ENCODE results near the gene CT45A9. TPM values are rescaled to one million over a fixed set of nuclear protein-coding genes. Genes with fewer than 3 reads are reported as not detected.

Gene CT45A9, protein sequence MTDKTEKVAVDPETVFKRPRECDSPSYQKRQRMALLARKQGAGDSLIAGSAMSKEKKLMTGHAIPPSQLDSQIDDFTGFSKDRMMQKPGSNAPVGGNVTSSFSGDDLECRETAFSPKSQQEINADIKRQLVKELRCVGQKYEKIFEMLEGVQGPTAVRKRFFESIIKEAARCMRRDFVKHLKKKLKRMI
- total RNA-seq: not detected in 2 replicates

DNA sequence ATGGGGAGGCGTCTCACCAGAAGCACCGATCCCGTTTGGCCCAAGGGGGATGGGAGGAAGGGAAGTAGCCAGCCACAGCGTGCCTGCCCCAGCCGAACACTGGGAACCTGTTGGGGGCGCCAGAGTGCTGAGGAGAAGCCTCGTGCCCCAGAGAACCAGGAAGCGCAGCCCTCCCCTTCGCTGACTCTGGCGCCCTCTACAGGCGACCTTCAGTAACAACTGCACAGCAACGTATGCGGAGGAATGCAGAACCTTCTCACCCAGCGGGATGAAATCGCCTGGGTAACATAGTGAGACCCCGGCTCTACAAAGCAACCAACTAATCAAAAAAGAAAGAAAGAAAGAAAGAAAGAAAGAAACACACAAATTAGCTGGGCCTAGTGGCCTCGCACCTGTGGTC, at the start of gene CT45A9:
Gene CT45A9, minus strand, starts transcription at position 101 of the 400 bp plus-strand sequence. CDS start 3,751 bp downstream, outside the sequence.

DNA sequence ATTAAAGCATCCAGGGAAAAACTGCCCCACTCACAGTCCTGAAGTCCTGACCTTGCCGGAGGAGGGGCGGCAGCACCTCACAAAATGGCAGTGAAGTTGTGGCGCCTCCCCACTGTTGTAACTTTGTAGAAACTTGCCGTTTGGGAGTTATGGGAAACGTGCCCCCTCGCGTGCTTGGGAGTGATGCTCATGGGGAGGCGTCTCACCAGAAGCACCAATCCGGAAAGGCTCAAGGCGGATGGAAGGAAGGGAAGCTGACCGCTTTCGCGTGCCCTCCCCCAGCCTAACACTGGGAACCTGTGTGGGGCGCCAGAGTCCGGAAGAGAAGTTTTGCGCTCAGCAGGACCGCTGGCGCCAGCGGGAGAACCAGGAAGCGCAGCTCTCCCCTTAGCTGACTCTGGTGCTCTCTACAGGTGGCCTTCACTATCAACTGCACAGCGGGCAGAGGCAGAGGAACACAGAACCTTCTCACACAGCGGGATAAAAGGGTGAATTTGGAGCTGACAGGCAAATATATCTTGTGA, 21.7 kb upstream of the CT45A9 start, which contains the start of the genes CT45A10 and SAGE1:
Gene CT45A10, minus strand, starts transcription at position 151 of the 524 bp plus-strand sequence. CDS start 8,100 bp downstream, outside the sequence.
Gene SAGE1, plus strand, starts transcription at position 423 of the 524 bp plus-strand sequence. CDS start 2,527 bp downstream, outside the sequence.

DNA sequence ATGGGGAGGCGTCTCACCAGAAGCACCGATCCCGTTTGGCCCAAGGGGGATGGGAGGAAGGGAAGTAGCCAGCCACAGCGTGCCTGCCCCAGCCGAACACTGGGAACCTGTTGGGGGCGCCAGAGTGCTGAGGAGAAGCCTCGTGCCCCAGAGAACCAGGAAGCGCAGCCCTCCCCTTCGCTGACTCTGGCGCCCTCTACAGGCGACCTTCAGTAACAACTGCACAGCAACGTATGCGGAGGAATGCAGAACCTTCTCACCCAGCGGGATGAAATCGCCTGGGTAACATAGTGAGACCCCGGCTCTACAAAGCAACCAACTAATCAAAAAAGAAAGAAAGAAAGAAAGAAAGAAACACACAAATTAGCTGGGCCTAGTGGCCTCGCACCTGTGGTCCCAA, 17.2 kb downstream of the CT45A9 start, which contains the start of gene CT45A8:
Gene CT45A8, minus strand, starts transcription at position 101 of the 400 bp plus-strand sequence. CDS start 3,755 bp downstream, outside the sequence.

DNA sequence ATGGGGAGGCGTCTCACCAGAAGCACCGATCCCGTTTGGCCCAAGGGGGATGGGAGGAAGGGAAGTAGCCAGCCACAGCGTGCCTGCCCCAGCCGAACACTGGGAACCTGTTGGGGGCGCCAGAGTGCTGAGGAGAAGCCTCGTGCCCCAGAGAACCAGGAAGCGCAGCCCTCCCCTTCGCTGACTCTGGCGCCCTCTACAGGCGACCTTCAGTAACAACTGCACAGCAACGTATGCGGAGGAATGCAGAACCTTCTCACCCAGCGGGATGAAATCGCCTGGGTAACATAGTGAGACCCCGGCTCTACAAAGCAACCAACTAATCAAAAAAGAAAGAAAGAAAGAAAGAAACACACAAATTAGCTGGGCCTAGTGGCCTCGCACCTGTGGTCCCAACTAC, 34.4 kb downstream of the CT45A9 start, which contains the start of gene CT45A7:
Gene CT45A7, minus strand, starts transcription at position 101 of the 400 bp plus-strand sequence. CDS start 3,747 bp downstream, outside the sequence.

DNA sequence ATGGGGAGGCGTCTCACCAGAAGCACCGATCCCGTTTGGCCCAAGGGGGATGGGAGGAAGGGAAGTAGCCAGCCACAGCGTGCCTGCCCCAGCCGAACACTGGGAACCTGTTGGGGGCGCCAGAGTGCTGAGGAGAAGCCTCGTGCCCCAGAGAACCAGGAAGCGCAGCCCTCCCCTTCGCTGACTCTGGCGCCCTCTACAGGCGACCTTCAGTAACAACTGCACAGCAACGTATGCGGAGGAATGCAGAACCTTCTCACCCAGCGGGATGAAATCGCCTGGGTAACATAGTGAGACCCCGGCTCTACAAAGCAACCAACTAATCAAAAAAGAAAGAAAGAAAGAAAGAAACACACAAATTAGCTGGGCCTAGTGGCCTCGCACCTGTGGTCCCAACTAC, 51.7 kb downstream of the CT45A9 start, which contains the start of gene CT45A2:
Gene CT45A2, minus strand, starts transcription at position 101 of the 400 bp plus-strand sequence. CDS start 3,747 bp downstream, outside the sequence.

Other genes starting within 250 kb of the CT45A9 start
- not detected in 2 replicates for gene CT45A1, start 158.2 kb downstream of the CT45A9 start, total RNA-seq
- not detected in 2 replicates for gene CT45A3, start 103.6 kb downstream of the CT45A9 start, total RNA-seq
- not detected in 2 replicates for gene CT45A5, start 86.3 kb downstream of the CT45A9 start, total RNA-seq
- gene CT45A6, start 69.0 kb downstream of the CT45A9 start, total RNA-seq: not detected in 2 replicates
- gene CT45A2, start 51.8 kb downstream of the CT45A9 start, total RNA-seq: not detected in 2 replicates
- gene CT45A7, start 34.5 kb downstream of the CT45A9 start, total RNA-seq: not detected in 2 replicates
- not detected in 2 replicates for gene CT45A8, start 17.3 kb downstream of the CT45A9 start, total RNA-seq
- not detected in 2 replicates for gene CT45A10, start 21.6 kb upstream of the CT45A9 start, total RNA-seq
- gene SAGE1, start 21.9 kb upstream of the CT45A9 start, total RNA-seq: not detected in 2 replicates
- 14.5 and 15.7 TPM in 2 replicates for gene MMGT1, start 102.2 kb upstream of the CT45A9 start, total RNA-seq
- 7.7 and 9.8 TPM in 2 replicates for gene SLC9A6, start 113.6 kb upstream of the CT45A9 start, total RNA-seq

All from mesangial cell (primary cell).